GM21447 (cell line): ENCODE measurements around the gene GDF10.

Source experiments
- ATAC-seq: cut with Tn5 transposase; IDR thresholded peaks from one replicate; pipeline ENCODE4 v1.9.1; 2021; ENCODE audit not compliant: unreplicated experiment

GDF10 gene

GRCh38 chr10:47331954-47332353 is 32.0 kb downstream of the GDF10 start:
- no peak for ATAC-seq

GRCh38 chr10:47332371-47332770 is 32.4 kb downstream of the GDF10 start:
- ATAC-seq = no peak

DNA sequence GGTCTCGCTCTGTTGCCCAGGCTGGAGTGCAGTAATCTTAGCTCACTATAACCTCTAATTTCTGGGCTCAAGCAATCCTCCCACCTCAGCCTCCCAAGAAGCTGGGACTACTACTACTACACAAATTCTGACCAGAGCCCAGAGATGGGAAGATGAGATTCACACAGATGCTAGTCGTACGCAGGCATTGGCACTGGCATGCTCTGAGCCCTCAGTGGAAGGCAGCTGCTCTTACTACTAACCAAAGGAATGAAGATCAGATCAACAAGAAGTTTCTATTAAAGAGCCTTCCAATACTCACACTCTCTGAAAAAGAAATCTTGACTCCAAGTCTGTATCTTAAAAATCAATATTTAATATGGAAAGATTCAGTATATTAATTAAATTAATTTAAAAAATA is 32.9 kb downstream of the GDF10 start:
- ATAC-seq = no peak

DNA sequence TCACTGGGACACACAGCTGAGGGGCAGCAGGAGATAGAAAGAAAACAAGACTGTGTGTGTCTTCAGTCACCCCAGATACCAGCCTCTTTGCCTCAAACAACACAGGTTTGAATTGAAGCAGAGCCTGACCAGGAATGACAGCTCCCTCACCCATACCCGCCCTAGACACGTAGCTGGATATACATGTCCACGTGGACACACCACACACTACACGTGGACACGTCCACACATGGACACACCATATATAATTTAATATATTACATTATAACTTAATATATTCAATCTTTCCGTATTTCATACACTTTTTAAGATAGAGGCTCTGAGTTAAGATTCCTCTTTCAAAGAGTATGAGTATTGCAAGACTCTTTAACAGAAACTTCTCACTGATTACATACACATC is 33.5 kb downstream of the GDF10 start:
- no peak for ATAC-seq

- ATAC-seq = no peak
Measured at GRCh38 chr10:47334466-47335295, 34.7 kb downstream of the GDF10 start.

DNA sequence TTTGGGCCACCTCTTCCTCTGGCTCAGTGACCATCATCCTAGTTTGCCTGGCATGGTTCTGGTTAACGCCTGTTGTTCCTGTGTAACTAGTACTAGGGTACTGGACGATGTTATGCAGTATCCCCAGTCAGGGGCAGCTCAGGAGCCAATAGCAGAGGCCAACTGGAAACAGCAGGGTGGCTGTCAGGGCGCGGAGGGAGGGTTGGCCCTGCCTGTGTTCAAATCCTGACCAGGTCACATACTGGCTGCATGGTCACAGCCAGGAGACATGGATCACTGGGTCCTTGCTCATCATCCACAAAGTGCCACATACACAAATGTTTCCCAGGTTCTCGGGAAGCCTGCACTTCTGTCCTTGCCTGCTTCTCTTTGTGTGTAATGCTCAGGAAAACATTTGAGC is 35.9 kb downstream of the GDF10 start:
- ATAC-seq = no peak

DNA sequence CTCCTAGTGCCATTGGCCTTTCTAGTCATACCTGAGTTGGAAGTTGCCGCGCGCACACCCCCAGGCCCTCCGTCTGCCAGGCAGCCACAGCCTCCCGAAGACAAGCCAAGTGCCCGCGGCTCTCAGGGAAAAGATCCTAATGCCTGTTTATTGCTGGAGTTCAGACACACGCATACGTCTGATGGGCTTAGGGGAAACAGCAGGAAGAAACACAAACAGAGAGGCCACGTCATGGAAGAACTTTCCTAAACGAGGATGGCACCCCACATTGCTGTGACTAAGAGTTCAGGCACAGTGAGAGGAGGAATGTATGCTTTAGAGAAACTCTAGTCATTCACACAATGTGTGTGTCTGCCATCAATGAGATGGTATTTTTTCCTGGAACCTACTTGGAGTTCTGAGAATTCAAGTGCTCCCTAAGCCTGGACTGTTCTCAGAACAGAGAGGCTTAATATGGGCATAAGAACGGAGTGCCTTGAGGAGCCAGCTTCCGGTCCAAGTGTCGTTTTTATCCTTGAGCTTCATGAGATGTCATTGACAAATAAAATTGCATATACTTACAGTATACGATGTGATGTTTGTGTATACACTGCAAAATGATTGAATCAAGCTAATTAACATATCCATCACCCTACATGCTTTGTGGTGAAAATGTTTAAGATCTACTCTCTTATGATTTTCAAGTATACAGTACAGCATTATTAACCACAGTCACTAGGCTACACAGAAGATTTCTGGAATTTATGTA is 36.6 kb downstream of the GDF10 start:
- no peak for ATAC-seq

DNA sequence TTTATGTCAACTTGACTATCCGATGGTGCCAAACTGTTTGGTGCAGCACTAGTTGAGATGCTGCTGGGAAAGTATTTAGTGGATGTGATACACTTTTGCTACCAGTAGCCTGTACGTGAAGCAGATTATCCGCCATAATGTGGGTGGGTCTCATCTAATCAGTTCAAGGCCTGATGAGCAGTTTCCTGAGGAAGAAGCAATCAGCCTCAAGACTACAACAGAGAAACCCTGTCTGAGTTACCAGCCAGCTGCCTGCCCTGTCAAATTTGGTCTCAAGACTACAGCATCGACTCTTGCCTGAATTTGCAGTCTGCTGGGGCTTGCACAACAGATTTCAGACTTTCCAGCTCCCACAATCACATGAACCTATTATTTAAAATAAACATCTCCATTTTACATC is 37.3 kb downstream of the GDF10 start:
- ATAC-seq = no peak

DNA sequence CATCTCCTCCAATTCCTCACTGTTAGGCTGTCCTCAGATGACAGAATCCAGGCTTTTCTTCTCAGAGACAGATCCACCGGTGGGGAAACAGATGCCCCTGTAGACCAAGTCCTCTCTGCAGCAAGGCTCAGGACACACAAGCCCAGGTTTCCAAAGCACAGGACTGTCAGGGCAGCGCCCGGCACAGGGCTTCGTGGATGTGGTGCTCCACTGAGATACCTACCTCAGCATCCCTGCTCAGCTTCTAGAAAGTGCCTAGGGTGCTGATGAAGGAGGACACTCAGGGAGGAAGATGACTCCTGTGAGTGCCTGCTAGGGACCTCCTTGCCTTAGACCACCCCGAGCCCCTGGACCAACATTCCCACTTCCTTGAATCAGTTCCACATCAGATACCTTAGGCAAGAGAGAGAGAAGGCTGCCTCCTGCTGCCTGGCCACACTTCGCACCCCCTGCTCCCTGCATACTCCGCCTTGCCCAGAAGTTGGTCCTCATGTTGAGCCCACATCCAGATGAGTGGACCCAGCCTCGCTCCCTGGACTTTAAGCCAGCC is 39.3 kb downstream of the GDF10 start:
- no peak for ATAC-seq

GRCh38 chr10:47339759-47340607 is 40.0 kb downstream of the GDF10 start:
- ATAC-seq = no peak

GRCh38 chr10:47340608-47341170 is 40.7 kb downstream of the GDF10 start:
- ATAC-seq = no peak

GRCh38 chr10:47344996-47345870 is 45.2 kb downstream of the GDF10 start:
- ATAC-seq = no peak

- ATAC-seq = no peak
Measured at GRCh38 chr10:47346581-47347302, 46.7 kb downstream of the GDF10 start.

DNA sequence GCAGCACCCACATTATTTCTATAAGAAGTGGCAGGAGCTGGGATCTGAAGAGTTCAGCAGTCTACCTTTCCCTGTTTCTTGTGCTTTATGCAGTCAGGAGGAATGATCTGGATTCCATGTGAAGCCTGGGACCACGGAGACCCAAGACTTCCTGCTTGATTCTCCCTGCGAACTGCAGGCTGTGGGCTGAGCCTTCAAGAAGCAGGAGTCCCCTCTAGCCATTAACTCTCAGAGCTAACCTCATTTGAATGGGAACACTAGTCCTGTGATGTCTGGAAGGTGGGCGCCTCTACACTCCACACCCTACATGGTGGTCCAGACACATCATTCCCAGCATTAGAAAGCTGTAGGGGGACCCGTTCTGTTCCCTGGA is 47.3 kb downstream of the GDF10 start:
- ATAC-seq = no peak

DNA sequence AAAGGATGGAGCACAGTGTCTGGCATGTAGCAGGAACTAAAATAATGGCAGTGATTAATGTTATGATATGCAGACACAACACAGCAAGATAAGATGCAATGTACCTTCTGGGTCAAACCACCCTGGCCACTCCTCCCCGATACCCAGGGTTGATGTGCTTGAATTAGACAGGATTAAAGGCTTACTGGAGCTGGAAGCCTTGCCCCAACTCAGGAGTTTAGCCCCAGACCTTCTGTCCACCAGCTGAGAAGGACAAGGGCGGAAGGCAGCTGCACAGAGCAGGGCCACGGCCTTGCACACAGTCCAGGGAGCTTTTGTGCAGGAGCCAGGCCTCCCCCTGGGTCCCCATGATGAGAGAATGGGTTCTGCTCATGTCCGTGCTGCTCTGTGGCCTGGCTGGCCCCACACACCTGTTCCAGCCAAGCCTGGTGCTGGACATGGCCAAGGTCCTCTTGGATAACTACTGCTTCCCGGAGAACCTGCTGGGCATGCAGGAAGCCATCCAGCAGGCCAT is 48.2 kb downstream of the GDF10 start, which contains the start of gene RBP3:
Gene RBP3, plus strand, starts transcription at position 226 of the 514 bp plus-strand sequence. Its CDS starts 122 bp downstream, at position 348.
- no peak for ATAC-seq

- ATAC-seq = no peak
Measured at GRCh38 chr10:47348661-47349470, 48.9 kb downstream of the GDF10 start.

GRCh38 chr10:47349516-47349915 is 49.5 kb downstream of the GDF10 start:
- no peak for ATAC-seq

DNA sequence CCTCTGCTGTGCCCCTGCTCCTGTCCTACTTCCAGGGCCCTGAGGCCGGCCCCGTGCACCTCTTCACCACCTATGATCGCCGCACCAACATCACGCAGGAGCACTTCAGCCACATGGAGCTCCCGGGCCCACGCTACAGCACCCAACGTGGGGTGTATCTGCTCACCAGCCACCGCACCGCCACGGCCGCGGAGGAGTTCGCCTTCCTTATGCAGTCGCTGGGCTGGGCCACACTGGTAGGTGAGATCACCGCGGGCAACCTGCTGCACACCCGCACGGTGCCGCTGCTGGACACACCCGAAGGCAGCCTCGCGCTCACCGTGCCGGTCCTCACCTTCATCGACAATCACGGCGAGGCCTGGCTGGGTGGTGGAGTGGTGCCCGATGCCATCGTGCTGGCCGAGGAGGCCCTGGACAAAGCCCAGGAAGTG is 50.0 kb downstream of the GDF10 start:
- ATAC-seq = no peak
